ENCODE measurements around the gene TMEM271. TPM values are rescaled to one million over a fixed set of nuclear protein-coding genes. Genes with fewer than 3 reads are reported as not detected.

TMEM271 gene
- total RNA-seq, 2 experiments from 2014 or later = not detected

DNA sequence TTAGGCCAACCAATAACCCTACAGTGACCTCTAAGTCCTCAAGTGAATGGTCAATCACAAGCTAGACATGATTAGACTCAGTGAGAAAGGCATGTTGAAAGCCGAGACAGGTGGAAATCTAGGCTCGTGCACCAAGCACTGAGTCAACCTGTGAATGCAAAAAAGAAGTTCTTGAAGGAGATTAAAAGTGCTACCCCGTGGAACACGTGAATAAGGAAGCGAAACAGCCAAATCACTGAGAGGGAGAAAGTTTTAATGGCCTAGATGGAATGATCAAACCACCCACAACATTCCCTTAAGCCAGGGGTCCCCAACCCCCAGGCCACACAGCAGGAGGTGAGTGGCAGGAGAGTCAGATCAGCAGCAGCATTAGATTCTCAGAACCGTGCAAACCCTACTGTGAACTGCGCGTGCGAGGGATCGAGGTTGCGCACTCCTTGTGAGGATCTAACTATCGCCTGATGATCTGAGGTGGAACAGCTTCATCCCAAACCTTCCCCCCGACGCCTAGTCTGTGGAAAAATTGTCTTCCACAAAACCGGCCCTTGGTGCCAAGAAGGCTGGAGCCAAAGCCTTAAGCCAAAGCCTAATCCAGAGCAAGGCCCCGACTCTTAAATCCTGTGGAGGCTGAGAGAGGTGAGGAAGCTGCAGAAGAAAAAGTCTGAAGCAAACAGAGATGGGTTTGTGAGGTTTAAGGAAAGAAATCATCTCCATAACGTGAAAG is 29.8 kb upstream of the TMEM271 start:
- H3K9me3 Mint-ChIP-seq = no peaks in the 10 kb centered on the region
- H3K27ac Mint-ChIP-seq = no peak overlapping the region
- peaks cover 20% of the 10 kb centered on the region for H3K27me3 Mint-ChIP-seq
- Histone ChIP-seq H3K27ac (ENCODE audit: low read depth in 1 of 2, low read length in 2 of 2) (no peak overlapping the region), H3K4me3 (ENCODE audit: low read length) (no peak overlapping the region), H3K9me3 (ENCODE audit: control insufficient read depth in 1 of 2, insufficient read depth in 1 of 2, low read length in 2 of 2) (peaks cover 0 to 15% of the 10 kb centered on the region in 2 experiments), H3K27me3 (ENCODE audit: control insufficient read depth in 1 of 2, insufficient read depth in 2 of 2, low read length in 2 of 2) (peaks cover 6 to 9% of the 10 kb centered on the region in 2 experiments), H3K4me1 (ENCODE audit: insufficient read depth, low read length) (no peaks in the 10 kb centered on the region), H3K36me3 (ENCODE audit: insufficient read depth, low read length) (no peaks in the 10 kb centered on the region)
- no peak overlapping the region for H3K4me3 Mint-ChIP-seq
- H3K4me1 Mint-ChIP-seq (ENCODE audit: low read depth) = peaks cover 7% of the 10 kb centered on the region
- DNase-seq (no peak), ATAC-seq (ENCODE audit: poor library complexity) (no peak)
- POLR2A ChIA-PET = no interaction called here
- CTCF ChIA-PET = interaction anchor here (1.1 kb wide), 1 partner anchor 10 kb away, joined by 3 read pairs; no protein-coding TSS in a partner anchor
- no peaks in the 10 kb centered on the region for H3K36me3 Mint-ChIP-seq (ENCODE audit: low read depth)
- TF ChIP-seq, protein P1, sequence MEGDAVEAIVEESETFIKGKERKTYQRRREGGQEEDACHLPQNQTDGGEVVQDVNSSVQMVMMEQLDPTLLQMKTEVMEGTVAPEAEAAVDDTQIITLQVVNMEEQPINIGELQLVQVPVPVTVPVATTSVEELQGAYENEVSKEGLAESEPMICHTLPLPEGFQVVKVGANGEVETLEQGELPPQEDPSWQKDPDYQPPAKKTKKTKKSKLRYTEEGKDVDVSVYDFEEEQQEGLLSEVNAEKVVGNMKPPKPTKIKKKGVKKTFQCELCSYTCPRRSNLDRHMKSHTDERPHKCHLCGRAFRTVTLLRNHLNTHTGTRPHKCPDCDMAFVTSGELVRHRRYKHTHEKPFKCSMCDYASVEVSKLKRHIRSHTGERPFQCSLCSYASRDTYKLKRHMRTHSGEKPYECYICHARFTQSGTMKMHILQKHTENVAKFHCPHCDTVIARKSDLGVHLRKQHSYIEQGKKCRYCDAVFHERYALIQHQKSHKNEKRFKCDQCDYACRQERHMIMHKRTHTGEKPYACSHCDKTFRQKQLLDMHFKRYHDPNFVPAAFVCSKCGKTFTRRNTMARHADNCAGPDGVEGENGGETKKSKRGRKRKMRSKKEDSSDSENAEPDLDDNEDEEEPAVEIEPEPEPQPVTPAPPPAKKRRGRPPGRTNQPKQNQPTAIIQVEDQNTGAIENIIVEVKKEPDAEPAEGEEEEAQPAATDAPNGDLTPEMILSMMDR (IDR thresholded peaks at IDR 0.05) = no peak
- intact Hi-C loops (cut with DNase I, micrococcal nuclease) = no loop called here

DNA sequence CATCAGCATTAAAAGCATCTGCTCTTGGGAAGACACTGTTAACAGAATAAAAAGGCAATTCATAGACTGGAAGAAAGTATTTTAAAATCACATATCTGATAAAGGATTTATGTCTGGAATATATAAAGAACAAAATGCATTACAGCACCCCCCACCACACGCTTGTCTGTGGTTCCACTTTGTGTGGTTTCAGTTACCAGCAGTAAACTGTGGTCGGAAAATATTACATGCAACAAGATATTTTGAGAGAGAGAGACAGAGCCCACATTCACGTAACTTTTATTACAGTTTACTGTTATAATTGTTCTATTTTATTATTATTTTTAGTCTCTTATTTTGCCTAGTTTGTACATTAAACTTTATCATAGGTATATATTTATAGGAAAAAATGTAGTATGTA is 28.0 kb upstream of the TMEM271 start:
- peaks cover 6 to 12% of the 10 kb centered on the region in 2 experiments for H3K27me3 ChIP-seq (ENCODE audit: control insufficient read depth in 1 of 2, insufficient read depth in 2 of 2, low read length in 2 of 2)
- ATAC-seq (ENCODE audit: poor library complexity) = no peak
- H3K4me1 ChIP-seq (ENCODE audit: insufficient read depth, low read length) = no peaks in the 10 kb centered on the region
- Mint-ChIP-seq H3K27me3 (peaks cover 14% of the 10 kb centered on the region), H3K4me3 (no peak overlapping the region), H3K36me3 (ENCODE audit: low read depth) (no peaks in the 10 kb centered on the region), H3K4me1 (ENCODE audit: low read depth) (peaks cover 7% of the 10 kb centered on the region), H3K27ac (no peak overlapping the region), H3K9me3 (no peaks in the 10 kb centered on the region)
- CTCF ChIA-PET = interaction anchor here (0.7 kb wide), 1 partner anchor 20 kb away, joined by 3 read pairs; no protein-coding TSS in a partner anchor
- H3K9me3 ChIP-seq (ENCODE audit: control insufficient read depth in 1 of 2, insufficient read depth in 1 of 2, low read length in 2 of 2) = peaks cover 0 to 24% of the 10 kb centered on the region in 2 experiments
- no peaks in the 10 kb centered on the region for H3K36me3 ChIP-seq (ENCODE audit: insufficient read depth, low read length)
- no peak overlapping the region for H3K27ac ChIP-seq (ENCODE audit: low read depth in 1 of 2, low read length in 2 of 2)
- TF ChIP-seq, protein P1 (IDR thresholded peaks at IDR 0.05) = no peak
- peak in 1 of 14 experiments; percentile 16 for DNase-seq
- H3K4me3 ChIP-seq (ENCODE audit: low read length) = no peak overlapping the region
- POLR2A ChIA-PET = no interaction called here
- intact Hi-C loops (cut with DNase I, micrococcal nuclease) = no loop called here

DNA sequence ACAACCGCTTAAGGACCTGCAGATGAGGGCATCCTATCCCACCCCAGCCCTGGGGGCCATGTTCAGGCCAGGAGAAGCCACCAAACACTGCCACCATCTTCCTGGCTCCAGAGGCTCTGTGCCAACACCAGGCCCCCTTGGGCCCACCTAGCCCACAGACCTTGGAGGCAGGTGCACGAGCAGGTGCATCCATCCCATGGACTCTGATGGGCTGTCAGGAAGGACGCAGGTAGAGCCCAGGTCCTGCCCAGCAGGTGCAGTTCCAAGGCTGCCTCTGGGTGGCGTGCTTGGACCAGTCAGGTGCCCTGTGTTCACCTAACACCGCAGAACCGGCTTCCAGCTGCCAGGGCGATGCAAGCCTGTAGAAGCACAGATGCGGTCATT is 26.5 kb upstream of the TMEM271 start:
- peak in 12 of 14 experiments; percentile 16 to 47 (median 26) for DNase-seq

More for the DNA sequence above, 26.5 kb upstream of the TMEM271 start:
- CTCF ChIA-PET = no interaction called here
- H3K4me1 Mint-ChIP-seq (ENCODE audit: low read depth) = peaks cover 7% of the 10 kb centered on the region
- H3K27ac Mint-ChIP-seq = no peak overlapping the region
- no peaks in the 10 kb centered on the region for H3K4me1 ChIP-seq (ENCODE audit: insufficient read depth, low read length)
- ATAC-seq (ENCODE audit: poor library complexity) = peak; percentile 60
- peaks cover 24% of the 10 kb centered on the region for H3K27me3 Mint-ChIP-seq
- intact Hi-C loops (cut with DNase I, micrococcal nuclease) = no loop called here
- H3K4me3 Mint-ChIP-seq = no peak overlapping the region
- H3K36me3 ChIP-seq (ENCODE audit: insufficient read depth, low read length) = no peaks in the 10 kb centered on the region
- no peaks in the 10 kb centered on the region for H3K9me3 Mint-ChIP-seq
- TF ChIP-seq, protein P1 (IDR thresholded peaks at IDR 0.05) = no peak
- peaks cover 0 to 25% of the 10 kb centered on the region in 2 experiments for H3K9me3 ChIP-seq (ENCODE audit: control insufficient read depth in 1 of 2, insufficient read depth in 1 of 2, low read length in 2 of 2)
- H3K36me3 Mint-ChIP-seq (ENCODE audit: low read depth) = no peaks in the 10 kb centered on the region
- peaks cover 6 to 7% of the 10 kb centered on the region in 2 experiments for H3K27me3 ChIP-seq (ENCODE audit: control insufficient read depth in 1 of 2, insufficient read depth in 2 of 2, low read length in 2 of 2)
- H3K4me3 ChIP-seq (ENCODE audit: low read length) = no peak overlapping the region
- no peak overlapping the region for H3K27ac ChIP-seq (ENCODE audit: low read depth in 1 of 2, low read length in 2 of 2)
- POLR2A ChIA-PET = no interaction called here

Measured in CD4-positive, alpha-beta T cell (primary cell).